Karpas-422 (cell line): Measurements from ENCODE around the gene EDC4. TPM values are rescaled to one million over a fixed set of nuclear protein-coding genes. Genes with fewer than 3 reads are reported as not detected.

ENCODE experiments used
- DNase-seq: peaks from one replicate; pipeline ENCODE4 v3.0.0-alpha.2; 2015
- H2AFZ ChIP-seq: fragments of 200-600 bp; sonication (generic); 2 replicates; pipeline ENCODE4 v1.6.1; 2014; ENCODE audit warnings: antibody characterized with exemption, low read length, mixed read lengths
- H3K27ac ChIP-seq: fragments of 200-600 bp; sonication (generic); 2 replicates; pipeline ENCODE4 v1.5.1; 2014; ENCODE audit warnings: mild to moderate bottlenecking, low read length, moderate library complexity
- H3K27me3 ChIP-seq: fragments of 200-600 bp; sonication (generic); 2 replicates; pipeline ENCODE4 v1.6.1; 2014; ENCODE audit warnings: low read length, mixed read lengths
- H3K36me3 ChIP-seq: fragments of 200-600 bp; sonication (generic); 2 replicates; pipeline ENCODE4 v1.6.1; 2014; ENCODE audit warnings: low read length, mixed read lengths; ENCODE audit not compliant: insufficient read depth
- H3K4me1 ChIP-seq: fragments of 200-600 bp; sonication (generic); 2 replicates; pipeline ENCODE4 v1.6.1; 2014; ENCODE audit warnings: mild to moderate bottlenecking, low read length, mixed read lengths
- H3K4me2 ChIP-seq: fragments of 200-600 bp; sonication (generic); 2 replicates; pipeline ENCODE4 v1.6.1; 2014; ENCODE audit warnings: low read length, low read depth, mild to moderate bottlenecking; ENCODE audit not compliant: poor library complexity, severe bottlenecking
- H3K4me3 ChIP-seq: fragments of 200-600 bp; sonication (generic); 2 replicates; pipeline ENCODE4 v1.5.1; 2014; ENCODE audit warnings: mild to moderate bottlenecking, antibody characterized with exemption, low read length, mixed read lengths
- H3K79me2 ChIP-seq: fragments of 200-600 bp; sonication (generic); 2 replicates; pipeline ENCODE4 v1.6.1; 2014; ENCODE audit warnings: mild to moderate bottlenecking, low read length, mixed read lengths
- H3K9ac ChIP-seq: fragments of 200-600 bp; sonication (generic); 2 replicates; pipeline ENCODE4 v1.6.0; 2014; ENCODE audit warnings: low read length
- H3K9me2 ChIP-seq: fragments of 200-600 bp; sonication (generic), shearing (Covaris generic); replicated peaks from 2 replicates; pipeline ENCODE4 v1.6.0; 2014; ENCODE audit warnings: mild to moderate bottlenecking, low read length, moderate library complexity; ENCODE audit not compliant: insufficient read depth
- H3K9me3 ChIP-seq: fragments of 300-700, 200-600 bp; sonication (generic); 2 replicates; pipeline ENCODE4 v1.6.1; 2014; ENCODE audit warnings: low read length, mixed read lengths
- H4K20me1 ChIP-seq: fragments of 200-600 bp; sonication (generic); 2 replicates; pipeline ENCODE4 v1.6.1; 2014; ENCODE audit warnings: mild to moderate bottlenecking, antibody characterized with exemption, low read length, low read depth; ENCODE audit not compliant: insufficient read depth
- total RNA-seq: library from RNA; depleted of rRNA; stranded (reverse); fragments of >200 nt; shearing (Covaris generic); gene quantifications from 2 replicates; pipeline ENCODE4 v1.2.3, GENCODE V29; 2014; ENCODE audit warnings: low replicate concordance

EDC4 gene
- total RNA-seq, 1 experiment from 2014 or later: 52.1 TPM

- Histone ChIP-seq H3K27ac (no peak overlapping the region), H3K4me2 (no peak overlapping the region), H3K36me3 (peaks cover 21% of the 10 kb centered on the region; the same call in 1 of the 2 replicates), H3K4me3 (no peak overlapping the region), H4K20me1 (peaks cover 24% of the 10 kb centered on the region), H2AFZ (no peak overlapping the region), H3K4me1 (peaks cover 8% of the 10 kb centered on the region), H3K27me3 (no peaks in the 10 kb centered on the region), H3K9me3 (no peaks in the 10 kb centered on the region), H3K9me2 (no peaks in the 10 kb centered on the region), H3K79me2 (peaks cover 46% of the 10 kb centered on the region), H3K9ac (no peak overlapping the region)
- DNase-seq: peak; percentile 61
Measured at GRCh38 chr16:67865318-67865717, 7.5 kb upstream of the EDC4 start.

- H3K79me2 ChIP-seq: peaks cover 20% of the 10 kb centered on the region
- no peaks in the 10 kb centered on the region for H3K27me3 ChIP-seq
- H3K36me3 ChIP-seq: peaks cover 24% of the 10 kb centered on the region; the same call in 1 of the 2 replicates
- H4K20me1 ChIP-seq: peaks cover 8% of the 10 kb centered on the region; the same call in 1 of the 2 replicates
- DNase-seq: no peak
- peaks cover 8% of the 10 kb centered on the region for H3K4me1 ChIP-seq
- no peaks in the 10 kb centered on the region for H3K9me3 ChIP-seq
- no peak overlapping the region for H2AFZ ChIP-seq
- H3K27ac ChIP-seq: no peak overlapping the region
- H3K4me3 ChIP-seq: no peak overlapping the region
- H3K9me2 ChIP-seq: no peaks in the 10 kb centered on the region
- H3K9ac ChIP-seq: no peak overlapping the region
- no peak overlapping the region for H3K4me2 ChIP-seq
Measured at GRCh38 chr16:67868290-67868689, 4.6 kb upstream of the EDC4 start.

- Histone ChIP-seq H3K27me3 (no peaks in the 10 kb centered on the region), H3K4me2 (no peak overlapping the region), H3K79me2 (peaks cover 22% of the 10 kb centered on the region), H3K9me2 (no peaks in the 10 kb centered on the region), H3K36me3 (peaks cover 21% of the 10 kb centered on the region; the same call in 1 of the 2 replicates), H3K9ac (no peak overlapping the region), H3K4me1 (peaks cover 18% of the 10 kb centered on the region), H4K20me1 (peaks cover 15% of the 10 kb centered on the region; the same call in 1 of the 2 replicates), H3K27ac (no peak overlapping the region), H3K9me3 (no peaks in the 10 kb centered on the region), H2AFZ (no peak overlapping the region), H3K4me3 (no peak overlapping the region)
- DNase-seq: no peak
Measured at GRCh38 chr16:67869653-67870052, 3.2 kb upstream of the EDC4 start.

- H2AFZ ChIP-seq: no peak overlapping the region
- no peak overlapping the region for H3K4me2 ChIP-seq
- no peak overlapping the region for H3K9ac ChIP-seq
Measured at GRCh38 chr16:67871256-67871655, 1.6 kb upstream of the EDC4 start.

GRCh38 chr16:67872131-67872630 lies 671 bp upstream of the EDC4 start:
- no peak overlapping the region for H2AFZ ChIP-seq
- H3K9ac ChIP-seq: peak overlapping the region; percentile 91
- no peaks in the 10 kb centered on the region for H3K27me3 ChIP-seq
- peaks cover 24% of the 10 kb centered on the region for H3K4me1 ChIP-seq
- H3K4me3 ChIP-seq: peak overlapping the region; percentile 74; the same call in 1 of the 2 replicates
- peak overlapping the region; percentile 75 for H3K4me2 ChIP-seq
- no peak overlapping the region for H3K27ac ChIP-seq
- peaks cover 27% of the 10 kb centered on the region; the same call in 1 of the 2 replicates for H3K36me3 ChIP-seq
- peak; percentile 48 for DNase-seq
- no peaks in the 10 kb centered on the region for H3K9me3 ChIP-seq
- H4K20me1 ChIP-seq: peaks cover 16% of the 10 kb centered on the region; the same call in 1 of the 2 replicates
- H3K9me2 ChIP-seq: no peaks in the 10 kb centered on the region
- peaks cover 38% of the 10 kb centered on the region for H3K79me2 ChIP-seq

More at GRCh38 chr16:67871256-67871655, 1.6 kb upstream of the EDC4 start:
- Histone ChIP-seq H3K79me2 (peaks cover 34% of the 10 kb centered on the region), H3K4me3 (no peak overlapping the region), H3K4me1 (peaks cover 24% of the 10 kb centered on the region), H3K9me3 (no peaks in the 10 kb centered on the region), H4K20me1 (peaks cover 16% of the 10 kb centered on the region; the same call in 1 of the 2 replicates), H3K27ac (no peak overlapping the region), H3K36me3 (peaks cover 17% of the 10 kb centered on the region; the same call in 1 of the 2 replicates), H3K9me2 (no peaks in the 10 kb centered on the region), H3K27me3 (no peaks in the 10 kb centered on the region)
- no peak for DNase-seq

GRCh38 chr16:67873435-67874370 lies 851 bp downstream of the EDC4 start:
- Histone ChIP-seq H2AFZ (peak overlapping the region; percentile 41; the same call in 1 of the 2 replicates), H3K9me2 (no peaks in the 10 kb centered on the region), H3K9ac (peak overlapping the region; percentile 91), H3K4me3 (peak overlapping the region; percentile 74), H3K27me3 (no peaks in the 10 kb centered on the region), H3K27ac (peak overlapping the region; percentile 47; the same call in 1 of the 2 replicates), H3K79me2 (peaks cover 38% of the 10 kb centered on the region), H3K9me3 (no peaks in the 10 kb centered on the region), H3K36me3 (peaks cover 21% of the 10 kb centered on the region; the same call in 1 of the 2 replicates), H3K4me1 (peaks cover 24% of the 10 kb centered on the region), H4K20me1 (peaks cover 16% of the 10 kb centered on the region; the same call in 1 of the 2 replicates), H3K4me2 (peak overlapping the region; percentile 75)
- DNase-seq: peak; percentile 57

GRCh38 chr16:67874372-67874771 lies 1.5 kb downstream of the EDC4 start:
- H3K9ac ChIP-seq: peak overlapping the region; percentile 91
- H4K20me1 ChIP-seq: peaks cover 16% of the 10 kb centered on the region; the same call in 1 of the 2 replicates
- no peaks in the 10 kb centered on the region for H3K27me3 ChIP-seq
- no peak for DNase-seq
- no peak overlapping the region for H2AFZ ChIP-seq
- H3K36me3 ChIP-seq: peaks cover 21% of the 10 kb centered on the region; the same call in 1 of the 2 replicates
- no peak overlapping the region for H3K27ac ChIP-seq
- H3K79me2 ChIP-seq: peaks cover 38% of the 10 kb centered on the region
- no peaks in the 10 kb centered on the region for H3K9me2 ChIP-seq
- peak overlapping the region; percentile 75 for H3K4me2 ChIP-seq
- peaks cover 24% of the 10 kb centered on the region for H3K4me1 ChIP-seq
- H3K9me3 ChIP-seq: no peaks in the 10 kb centered on the region
- peak overlapping the region; percentile 74 for H3K4me3 ChIP-seq

- no peak overlapping the region for H3K27ac ChIP-seq
- H2AFZ ChIP-seq: no peak overlapping the region
- H4K20me1 ChIP-seq: peaks cover 16% of the 10 kb centered on the region; the same call in 1 of the 2 replicates
- H3K4me3 ChIP-seq: no peak overlapping the region
- H3K9me3 ChIP-seq: no peaks in the 10 kb centered on the region
- no peak overlapping the region for H3K4me2 ChIP-seq
- no peaks in the 10 kb centered on the region for H3K9me2 ChIP-seq
- H3K9ac ChIP-seq: no peak overlapping the region
- H3K4me1 ChIP-seq: peaks cover 23% of the 10 kb centered on the region
- H3K36me3 ChIP-seq: peaks cover 21% of the 10 kb centered on the region; the same call in 1 of the 2 replicates
- DNase-seq: no peak
- peaks cover 38% of the 10 kb centered on the region for H3K79me2 ChIP-seq
- no peaks in the 10 kb centered on the region for H3K27me3 ChIP-seq
Measured at GRCh38 chr16:67877064-67877463, 4.2 kb downstream of the EDC4 start.
